Motor neuron (in vitro differentiated cells): ENCODE data around the gene RERE. TPM values are rescaled to one million over a fixed set of nuclear protein-coding genes. Genes with fewer than 3 reads are reported as not detected.
"Not testable (repeated sequence)": the region's sequence is repeated elsewhere in the genome, so short reads cannot be mapped to it uniquely, and the experiment has no call there.

Source experiments
- ATAC-seq, 8 experiments: fragments of 200-7000 bp; cut with Tn5 transposase; replicated peaks in 6 of 8; 2 replicates each; pipeline ENCODE4 v1.8.0; 2021; ENCODE audit warnings: mild to moderate bottlenecking in 8 of 8, moderate library complexity in 8 of 8
- H3K27ac ChIP-seq, 2 donors: fragments of 250-450 bp; sonication (Bioruptor Pico); 2 replicates each; pipeline ENCODE4 v1.9.0; 2021; ENCODE audit warnings: antibody characterized with exemption in 2 of 2, mild to moderate bottlenecking in 2 of 2, moderate library complexity in 1 of 2
- H3K4me1 ChIP-seq, 2 donors: fragments of 250-450 bp; sonication (Bioruptor Pico); replicated peaks in 1 of 2; 2 replicates each; pipeline ENCODE4 v1.6.1; 2021; ENCODE audit warnings: antibody characterized with exemption in 2 of 2, mild to moderate bottlenecking in 2 of 2, moderate library complexity in 1 of 2
- H3K4me3 ChIP-seq, 5 donors: fragments of 250-450 bp; sonication (Bioruptor Pico); 2 replicates each; pipeline ENCODE4 v1.9.0; 2021; ENCODE audit warnings: antibody characterized with exemption in 5 of 5, mild to moderate bottlenecking in 5 of 5, moderate library complexity in 4 of 5
- WGBS, 10 experiments: fragments of 450-650 bp; shearing (Covaris generic); methylation state at CpG; one replicate each; pipeline ENCODE4 v1.0.0; 2022; 5-methylcytosine and 5-hydroxymethylcytosine counted together
- in situ Hi-C, 9 experiments: fragments of 400-800 bp; cut with MboI; loops; one replicate each; pipeline ENCODE4 v1.15.0; 2021; ENCODE audit warnings: low sequenced_read_pairs in 9 of 9, low pct_unique_long_range_greater_than_20kb in 2 of 9; ENCODE audit not compliant: unreplicated experiment in 9 of 9
- total RNA-seq, 8 experiments: library from RNA; unstranded; fragments of 300-600 nt; gene quantifications; 2 replicates each; pipeline versions ENCODE4 v1.2.3 to v1.2.4, GENCODE V29; 2022

The RERE gene
- total RNA-seq, 8 experiments from 2014 or later: 17.8 to 576 (median 111) TPM

DNA sequence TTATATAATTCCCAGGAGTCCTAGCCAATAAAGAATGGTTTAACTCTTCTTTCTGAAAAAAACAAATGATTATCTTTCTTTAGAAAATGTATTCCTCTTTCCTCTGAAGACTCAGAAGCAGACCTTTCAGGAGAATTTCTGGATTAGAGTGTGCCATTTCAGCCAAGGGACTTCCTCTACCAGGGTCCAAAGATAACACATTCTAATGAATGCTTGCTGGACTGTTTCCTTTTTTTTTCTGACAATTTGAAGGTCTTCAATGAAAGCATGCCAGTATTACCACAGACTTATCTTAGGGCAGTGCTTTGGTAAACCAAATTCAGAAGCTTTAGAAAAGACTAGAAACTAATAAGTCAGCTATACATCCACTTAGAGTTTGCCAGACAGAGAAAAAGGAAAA is 80.5 kb downstream of the RERE start:
- no peak overlapping the region for H3K27ac ChIP-seq
- peaks cover 0 to 6% of the 10 kb centered on the region in 2 donors for H3K4me1 ChIP-seq
- in situ Hi-C loops: no loop called here
- H3K4me3 ChIP-seq: no peak overlapping the region
- ATAC-seq: no peak

DNA sequence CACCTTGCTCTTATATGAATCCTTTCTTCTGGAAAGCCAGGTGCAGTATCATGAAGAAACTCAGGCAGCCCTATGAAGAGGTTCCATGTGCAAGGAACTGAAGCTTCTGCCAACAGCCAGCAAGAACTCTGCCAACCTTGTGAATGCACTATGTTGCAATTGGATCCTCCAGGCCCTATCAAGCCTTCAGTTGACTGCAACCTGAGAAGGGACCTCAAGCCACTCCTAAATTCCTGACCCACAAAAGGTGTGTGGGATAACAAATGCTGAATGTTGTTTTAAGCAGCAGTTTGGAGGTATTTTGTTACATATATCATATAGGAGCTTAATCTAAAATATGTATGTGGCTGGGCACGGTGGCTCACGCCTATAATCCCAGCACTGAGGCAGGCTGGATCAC is 84.0 kb downstream of the RERE start:
- H3K4me3 ChIP-seq: no peak overlapping the region
- WGBS, 10 experiments: 96 to 100% (median 100%) methylated on average over 1 to 2 of the region's 2 CpGs; no CpG with 5 or more reads in 5 of the 10 experiments
- no peaks in the 10 kb centered on the region for H3K4me1 ChIP-seq
- H3K27ac ChIP-seq: no peak overlapping the region
- ATAC-seq: no peak
- in situ Hi-C loops: no loop called here

DNA sequence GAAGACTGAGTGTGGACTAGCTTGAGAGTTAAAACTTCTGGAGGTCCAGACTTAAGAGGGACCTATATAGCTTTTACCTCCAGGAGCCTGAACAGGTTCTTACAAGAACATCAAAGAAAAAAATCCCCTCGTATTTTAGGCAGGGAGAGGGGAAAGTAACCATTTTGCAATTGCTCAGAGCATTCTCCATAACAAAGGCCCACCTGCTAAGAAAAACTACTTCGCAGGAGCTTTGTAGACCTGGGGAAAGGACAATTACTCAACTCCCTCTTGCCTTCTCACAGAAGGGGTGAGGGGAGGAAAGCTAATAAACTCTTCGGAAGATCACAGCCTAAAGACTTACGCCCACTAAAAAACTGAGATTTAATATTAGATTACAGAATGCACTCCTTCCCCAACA is 86.3 kb downstream of the RERE start:
- H3K4me1 ChIP-seq: peaks cover 8 to 9% of the 10 kb centered on the region in 2 donors
- ATAC-seq: no peak
- WGBS, 10 experiments: 33 to 93% (median 74%) methylated on average over 1 to 4 of the region's 4 CpGs; no CpG with 5 or more reads in 2 of the 10 experiments
- H3K27ac ChIP-seq: no peak overlapping the region
- in situ Hi-C loops: no loop called here
- no peak overlapping the region for H3K4me3 ChIP-seq

DNA sequence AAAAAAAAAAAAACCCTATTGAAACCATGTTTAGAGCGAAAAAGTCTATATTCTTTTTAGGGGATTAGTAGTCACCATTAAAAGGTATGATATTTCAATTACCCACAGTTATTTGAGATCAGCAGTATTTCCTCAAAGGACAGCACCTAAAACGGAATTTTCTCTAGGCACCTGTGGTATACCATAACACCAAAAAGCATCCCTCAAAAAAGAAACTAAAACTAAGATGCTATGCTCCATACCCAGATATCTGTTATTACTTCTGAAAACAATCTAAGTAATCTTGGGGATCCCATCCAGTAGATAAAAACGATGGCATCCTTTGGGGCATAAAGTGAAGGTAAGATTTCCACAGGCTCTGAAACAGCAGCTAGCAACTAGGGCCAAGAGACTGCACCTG is 89.0 kb downstream of the RERE start:
- in situ Hi-C loops: no loop called here
- Histone ChIP-seq H3K4me3 (no peak overlapping the region), H3K4me1 (peaks cover 13 to 14% of the 10 kb centered on the region in 2 donors), H3K27ac (no peak overlapping the region)
- 36 to 100% (median 82%) methylated on average over 1 to 3 of the region's 3 CpGs for WGBS, 10 experiments
- no peak for ATAC-seq

- peak in 5 of 8 experiments; percentile 59 to 97 (median 76) for ATAC-seq
- H3K4me3 ChIP-seq: no peak overlapping the region
- in situ Hi-C loops: no loop called here
- H3K27ac ChIP-seq: no peak overlapping the region
- H3K4me1 ChIP-seq: peaks cover 19 to 20% of the 10 kb centered on the region in 2 donors
- 18 to 53% (median 43%) methylated on average over 1 to 4 of the region's 4 CpGs; no CpG with 5 or more reads in 5 of the 10 experiments for whole genome bisulfite sequencing, 10 experiments
These were observed 89.6 kb downstream of the RERE start for GRCh38 chr1:8727809-8728213.

DNA sequence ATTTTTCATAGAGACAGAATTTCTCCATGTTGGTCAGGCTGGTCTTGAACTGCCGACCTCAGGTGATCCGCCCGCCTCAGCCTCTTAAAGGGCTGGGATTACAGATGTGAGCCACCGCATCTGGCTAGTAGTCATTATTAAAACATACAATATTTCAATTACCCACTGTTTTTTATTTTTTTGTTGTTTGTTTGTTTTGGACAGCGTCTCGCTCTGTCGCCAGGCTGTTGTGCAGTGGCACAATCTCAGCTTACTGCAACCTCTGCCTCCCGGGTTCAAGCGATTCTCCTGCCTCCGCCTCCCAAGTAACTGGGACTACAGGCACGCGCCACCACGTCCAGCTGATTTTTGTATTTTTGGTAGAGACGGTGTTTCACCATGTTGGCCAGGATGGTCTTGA is 90.1 kb downstream of the RERE start:
- H3K27ac ChIP-seq, ATAC-seq, in situ Hi-C loops, H3K4me3 ChIP-seq: not testable (repeated sequence)
- 95 to 100% (median 97%) methylated on average over 1 to 13 of the region's 14 CpGs; no CpG with 5 or more reads in 4 of the 10 experiments for WGBS, 10 experiments
- peaks cover 20 to 21% of the 10 kb centered on the region in 2 donors for H3K4me1 ChIP-seq

DNA sequence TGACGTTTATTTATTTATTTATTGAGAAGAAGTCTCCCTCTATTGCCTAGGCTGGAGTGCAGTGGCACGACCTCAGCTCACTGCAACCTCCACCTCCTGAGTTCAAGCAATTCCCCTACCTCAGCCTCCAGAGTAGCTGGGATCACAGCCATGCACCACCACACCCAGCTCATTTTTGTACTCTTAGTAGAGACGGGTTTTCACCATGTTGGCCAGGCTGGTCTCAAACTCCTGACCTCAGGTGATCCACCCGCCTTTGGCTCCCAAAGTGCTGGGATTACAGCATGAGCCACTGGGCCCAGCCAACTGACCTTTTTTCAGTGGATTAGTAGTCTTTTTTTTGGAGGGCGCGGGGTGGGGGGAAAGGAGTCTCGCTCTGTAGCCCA is 90.6 kb downstream of the RERE start:
- 14 to 100% (median 56%) methylated on average over 1 to 6 of the region's 7 CpGs; no CpG with 5 or more reads in 3 of the 10 experiments for WGBS, 10 experiments
- H3K27ac ChIP-seq, H3K4me3 ChIP-seq, in situ Hi-C loops: not testable (repeated sequence)
- peak in 4 of 8 experiments; percentile 14 to 80 (median 56) for ATAC-seq
- peaks cover 20 to 23% of the 10 kb centered on the region in 2 donors for H3K4me1 ChIP-seq

GRCh38 chr1:8723010-8723409 is 94.4 kb downstream of the RERE start:
- 20 to 100% (median 78%) methylated on average over 1 to 2 of the region's 2 CpGs; no CpG with 5 or more reads in 1 of the 10 experiments for WGBS, 10 experiments
- H3K4me1 ChIP-seq: peaks cover 35 to 43% of the 10 kb centered on the region in 2 donors
- H3K4me3 ChIP-seq: no peak overlapping the region
- ATAC-seq: no peak
- no peak overlapping the region for H3K27ac ChIP-seq
- in situ Hi-C loops: no loop called here

DNA sequence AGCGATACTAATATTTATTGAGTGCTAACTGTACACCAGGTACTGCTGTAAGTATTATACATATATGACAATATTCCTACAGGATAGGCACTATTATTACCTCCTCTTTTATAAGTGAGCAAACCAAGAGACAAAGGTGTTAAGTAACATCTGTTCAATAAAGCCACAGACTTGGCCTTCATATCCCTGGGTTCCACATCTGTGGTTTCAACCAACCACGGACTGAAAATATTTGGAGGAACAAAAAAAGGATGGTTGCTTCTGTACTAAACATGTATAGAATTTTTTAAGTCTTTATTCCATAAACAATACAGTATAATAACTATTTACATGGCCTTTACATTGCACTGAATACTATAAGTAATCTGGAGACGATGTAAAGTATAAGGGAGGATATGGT is 95.1 kb downstream of the RERE start:
- in situ Hi-C loops: no loop called here
- 17 to 100% (median 82%) methylated on average over 1 to 3 of the region's 3 CpGs for WGBS, 10 experiments
- ATAC-seq: no peak
- Histone ChIP-seq H3K4me3 (no peak overlapping the region), H3K4me1 (peaks cover 36 to 44% of the 10 kb centered on the region in 2 donors), H3K27ac (no peak overlapping the region)

DNA sequence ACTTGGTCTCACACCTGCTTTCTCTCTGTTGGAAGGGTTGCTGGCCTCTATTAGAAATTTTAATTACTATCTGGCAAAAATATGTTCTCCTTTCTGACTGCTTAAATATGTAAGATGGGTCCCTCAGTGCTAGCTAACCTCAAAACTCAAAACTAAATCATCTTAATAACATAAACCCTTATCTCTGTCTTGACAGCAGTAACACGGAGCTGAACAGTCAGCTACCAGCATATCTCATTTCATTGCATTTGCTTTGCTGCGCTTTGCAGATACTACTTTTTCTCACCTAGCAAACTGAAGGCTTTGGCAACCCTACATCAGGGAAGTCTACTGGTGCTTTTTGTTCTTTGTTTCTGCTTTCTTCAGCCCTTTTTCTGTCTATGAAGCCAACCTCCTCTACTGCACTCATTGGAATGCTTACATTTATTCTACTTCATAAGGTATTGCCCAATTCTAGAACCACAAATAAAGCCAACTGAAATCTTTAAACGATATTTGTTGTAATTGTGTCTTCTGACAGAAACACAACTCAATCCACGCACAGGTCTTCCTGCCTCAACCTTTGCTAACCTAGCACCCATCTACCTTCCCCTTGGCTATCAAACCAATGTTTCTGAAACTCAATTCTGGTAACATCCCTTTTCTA is 95.6 kb downstream of the RERE start:
- in situ Hi-C loops: no loop called here
- WGBS, 10 experiments: 88 to 100% (median 93%) methylated on average over 2 to 4 of the region's 4 CpGs

DNA sequence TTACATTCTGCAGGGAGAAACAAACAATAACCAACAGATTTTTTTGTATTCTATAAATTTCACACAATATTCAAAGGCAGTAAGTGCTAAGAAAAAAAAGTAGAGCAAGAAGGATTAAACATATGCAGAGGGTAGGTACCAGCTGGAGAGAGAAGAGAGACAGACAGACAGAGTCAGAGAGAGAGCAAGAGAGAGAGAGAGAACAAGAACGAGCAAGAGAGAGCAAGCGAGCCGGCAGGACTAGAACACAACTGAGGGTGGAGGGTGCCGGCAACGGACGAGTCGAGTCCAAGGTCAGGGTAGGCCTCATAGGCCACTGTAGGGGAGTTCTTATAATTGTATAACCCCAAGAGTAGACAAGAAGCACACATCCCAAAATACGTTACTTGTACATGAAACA is 97.1 kb downstream of the RERE start:
- no peak for ATAC-seq
- in situ Hi-C loops: no loop called here
- no peak overlapping the region for H3K27ac ChIP-seq
- WGBS, 10 experiments: 80 to 100% (median 94%) methylated on average over 1 to 8 of the region's 8 CpGs
- no peak overlapping the region for H3K4me3 ChIP-seq
- H3K4me1 ChIP-seq: peaks cover 44 to 58% of the 10 kb centered on the region in 2 donors

More for the DNA sequence above, 95.6 kb downstream of the RERE start:
- Histone ChIP-seq H3K4me1 (peaks cover 41 to 50% of the 10 kb centered on the region in 2 donors), H3K27ac (no peak overlapping the region), H3K4me3 (no peak overlapping the region)
- no peak for ATAC-seq

DNA sequence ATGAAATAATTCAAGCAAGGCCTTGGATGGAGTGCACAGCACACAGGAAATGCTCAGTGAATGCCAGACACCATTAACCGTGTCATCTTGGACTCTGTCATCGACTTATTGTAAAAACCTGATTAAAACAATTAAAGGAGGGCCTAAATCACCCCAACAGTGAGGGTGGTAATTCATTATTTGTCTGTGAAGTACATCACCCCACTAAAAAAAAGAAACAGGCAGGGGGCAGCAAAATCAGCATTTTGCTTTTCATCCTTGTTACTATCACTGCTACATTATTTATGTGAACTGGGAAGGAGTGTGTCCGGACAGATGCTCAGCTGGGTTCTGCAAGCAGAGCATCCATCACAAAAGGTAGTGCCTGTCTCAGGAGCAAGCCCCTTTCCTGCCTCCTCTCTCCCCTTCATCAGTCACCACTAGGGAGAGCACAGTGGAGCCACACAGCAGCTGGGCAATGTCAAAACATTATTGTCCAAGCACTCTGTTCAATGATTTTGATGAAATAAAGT is 98.5 kb downstream of the RERE start:
- ATAC-seq: peak; percentile 19 to 98 (median 94)
- peak overlapping the region; percentile 0 to 52 for H3K27ac ChIP-seq
- H3K4me3 ChIP-seq: no peak overlapping the region
- peaks cover 43 to 59% of the 10 kb centered on the region in 2 donors for H3K4me1 ChIP-seq
- 9 to 46% (median 29%) methylated on average over 1 to 3 of the region's 3 CpGs; no CpG with 5 or more reads in 2 of the 10 experiments for WGBS, 10 experiments
- in situ Hi-C loops: no loop called here

- no peak for ATAC-seq
- WGBS, 10 experiments: 50 to 93% (median 65%) methylated on average over 1 to 3 of the region's 3 CpGs
These were observed 100.3 kb downstream of the RERE start for GRCh38 chr1:8717148-8717547.

DNA sequence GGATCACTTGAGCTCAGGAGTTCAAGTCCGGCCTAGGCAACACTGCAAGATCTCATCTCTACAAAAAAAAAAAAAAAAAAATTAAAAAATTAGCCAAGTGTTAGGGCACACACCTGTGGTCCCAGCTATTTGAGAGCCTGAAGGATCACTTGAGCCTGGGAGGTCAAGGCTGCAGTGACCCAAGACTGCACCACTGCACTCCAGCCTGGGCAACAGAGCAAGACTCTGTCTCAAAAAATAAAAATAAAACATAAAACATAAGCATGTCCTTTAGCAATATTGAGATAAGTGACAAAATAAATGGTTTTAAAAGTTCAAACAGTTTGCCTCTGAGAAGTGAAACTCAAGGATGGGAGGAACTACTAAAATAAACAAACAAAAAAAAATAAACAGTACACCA is 101.2 kb downstream of the RERE start:
- no peak overlapping the region for H3K4me3 ChIP-seq
- ATAC-seq: no peak
- H3K4me1 ChIP-seq: peaks cover 49 to 68% of the 10 kb centered on the region in 2 donors
- no peak overlapping the region for H3K27ac ChIP-seq
- WGBS, 10 experiments: 80 to 100% (median 100%) methylated on average over 1 of the region's 1 CpG; no CpG with 5 or more reads in 2 of the 10 experiments
- in situ Hi-C loops: no loop called here

More at GRCh38 chr1:8717148-8717547, 100.3 kb downstream of the RERE start:
- in situ Hi-C loops: no loop called here
- no peak overlapping the region for H3K27ac ChIP-seq
- peaks cover 40 to 62% of the 10 kb centered on the region in 2 donors for H3K4me1 ChIP-seq
- H3K4me3 ChIP-seq: no peak overlapping the region
